T-cell (primary cell): Measurements from ENCODE around the gene CFAP157. TPM values are rescaled to one million over a fixed set of nuclear protein-coding genes. Genes with fewer than 3 reads are reported as not detected.

ENCODE experiments used
- ATAC-seq, 4 experiments: fragments of 200-7000 bp in 3 of 4; fragments of 150-1000 bp in 1 of 4; cut with Tn5 transposase; replicated peaks in 1 of 4; 1 replicate in 3 of 4; 2 replicates in 1 of 4; pipeline ENCODE4 v1.10.0; 2021; ENCODE audit warnings: moderate library complexity in 3 of 4, mild to moderate bottlenecking in 2 of 4, moderate number of reproducible peaks in 1 of 4
- CTCF ChIA-PET, 2 donors: fragments of 300-600 bp; sonication (Branson Sonifier 250); formaldehyde crosslinking; loops; one replicate each; lab custom pipeline; 2022; ENCODE audit warnings: antibody characterized with exemption in 2 of 2; lab: Charles Lee
- POLR2A ChIA-PET, 2 donors: fragments of 300-600 bp; sonication (Branson Sonifier 250); formaldehyde crosslinking; loops; one replicate each; lab custom pipeline; 2022; ENCODE audit warnings: antibody characterized with exemption in 2 of 2; lab: Charles Lee
- DNase-seq, 35 experiments: peaks; one replicate each; pipeline versions ENCODE4 v3.0.0 to v3.0.0-alpha.2; 2013 to 2023
- H3K27ac ChIP-seq: one replicate; pipeline ENCODE4 v1.5.1; 2013; ENCODE audit warnings: low read length
- H3K27me3 ChIP-seq, 2 experiments: replicated peaks in 1 of 2; 1 replicate in 1 of 2; 2 replicates in 1 of 2; pipeline versions ENCODE4 v1.6.1 to v1.7.0; 2013; ENCODE audit warnings: low read length in 1 of 2, mixed read lengths in 1 of 2; ENCODE audit not compliant: control insufficient read depth in 2 of 2, insufficient read depth in 2 of 2; ENCODE audit errors: extremely low read depth in 1 of 2
- H3K36me3 ChIP-seq, 2 donors: 1 replicate in 1 of 2; 2 replicates in 1 of 2; pipeline versions ENCODE4 v1.6.1 to v1.7.0; 2013; ENCODE audit warnings: low read length in 1 of 2; ENCODE audit not compliant: control insufficient read depth in 2 of 2, insufficient read depth in 1 of 2; ENCODE audit errors: extremely low read depth in 1 of 2
- H3K4me1 ChIP-seq, 2 experiments: 1 replicate in 1 of 2; 2 replicates in 1 of 2; pipeline versions ENCODE4 v1.6.1 to v1.7.0; 2013; ENCODE audit warnings: low read length in 2 of 2, mixed read lengths in 1 of 2; ENCODE audit not compliant: insufficient read depth in 2 of 2, control insufficient read depth in 1 of 2; ENCODE audit errors: extremely low read depth in 1 of 2
- H3K4me3 ChIP-seq, 2 donors: 1 replicate in 1 of 2; 2 replicates in 1 of 2; pipeline versions ENCODE4 v1.5.1 to v1.7.0; 2013; ENCODE audit warnings: mild to moderate bottlenecking in 2 of 2, low read length in 1 of 2, moderate library complexity in 1 of 2; ENCODE audit not compliant: control insufficient read depth in 1 of 2; ENCODE audit errors: extremely low read depth in 1 of 2
- H3K9me3 ChIP-seq: 2 replicates; pipeline ENCODE4 v1.7.0; 2013
- H3K27ac Mint-ChIP-seq, 2 donors: one replicate each; pipeline ENCODE4 v1.8.0; 2020 to 2021; ENCODE audit warnings: mild to moderate bottlenecking in 2 of 2, mixed read lengths in 2 of 2
- H3K27me3 Mint-ChIP-seq, 2 donors: one replicate each; pipeline ENCODE4 v1.8.0; 2021 to 2022; ENCODE audit warnings: mixed read lengths in 2 of 2
- H3K36me3 Mint-ChIP-seq: one replicate; pipeline ENCODE4 v1.8.0; 2021; ENCODE audit warnings: mixed read lengths
- H3K4me1 Mint-ChIP-seq, 3 donors: one replicate each; pipeline ENCODE4 v1.8.0; 2020 to 2022; ENCODE audit warnings: mixed read lengths in 3 of 3, mild to moderate bottlenecking in 1 of 3
- H3K4me3 Mint-ChIP-seq, 3 donors: one replicate each; pipeline ENCODE4 v1.8.0; 2020 to 2022; ENCODE audit warnings: mild to moderate bottlenecking in 3 of 3, mixed read lengths in 3 of 3, moderate library complexity in 3 of 3
- H3K9me3 Mint-ChIP-seq, 3 donors: one replicate each; pipeline ENCODE4 v1.8.0; 2020 to 2022; ENCODE audit warnings: mixed read lengths in 3 of 3
- WGBS: methylation state at CpG from one replicate; pipeline ENCODE4 v1.1.5; 2013; ENCODE audit warnings: missing lambda C conversion rate; ENCODE audit not compliant: insufficient coverage; 5-methylcytosine and 5-hydroxymethylcytosine counted together
- total RNA-seq, 35 experiments: library from RNA in 6 of 35; stranded (reverse) in 6 of 35; fragments of 120-200 nt in 1 of 35; gene quantifications; one replicate each; pipeline versions ENCODE4 v1.2.1 to v1.2.4 and lab custom pipeline; 2013 to 2026

Gene CFAP157
- total RNA-seq, 5 donors from 2014 or later (not counting 1 experiment from before 2014, with no cell fraction given) = 0.13 to 0.44 (median 0.40) TPM; not detected in 2

GRCh38 chr9:127741831-127742434, 35.1 kb downstream of the CFAP157 start:
- no peak for DNase-seq
- Mint-ChIP-seq H3K27ac (no peak overlapping the region), H3K4me1 (peaks cover 4 to 10% (median 8%) of the 10 kb centered on the region in 3 donors), H3K4me3 (no peak overlapping the region), H3K27me3 (no peaks in the 10 kb centered on the region), H3K36me3 (peaks cover 35% of the 10 kb centered on the region), H3K9me3 (no peaks in the 10 kb centered on the region)
- ChIA-PET CTCF (no interaction called here), POLR2A (no interaction called here)
- H3K4me1 ChIP-seq = peaks cover 0 to under 1% of the 10 kb centered on the region in 2 experiments
- peaks cover 34 to 78% of the 10 kb centered on the region in 2 donors for H3K36me3 ChIP-seq
- WGBS = 99% methylated on average over 34 of the region's 38 CpGs
- H3K27me3 ChIP-seq = no peaks in the 10 kb centered on the region
- H3K9me3 ChIP-seq = no peaks in the 10 kb centered on the region
- H3K27ac ChIP-seq = no peak overlapping the region
- H3K4me3 ChIP-seq = no peak overlapping the region
- ATAC-seq = no peak

GRCh38 chr9:127742435-127743088, 35.8 kb downstream of the CFAP157 start:
- Mint-ChIP-seq H3K4me3 (no peak overlapping the region), H3K9me3 (no peaks in the 10 kb centered on the region), H3K4me1 (peaks cover 8 to 13% (median 10%) of the 10 kb centered on the region in 3 donors), H3K27me3 (no peaks in the 10 kb centered on the region), H3K36me3 (peaks cover 40% of the 10 kb centered on the region), H3K27ac (no peak overlapping the region)
- WGBS = 98% methylated on average over 30 of the region's 33 CpGs
- no peak overlapping the region for H3K27ac ChIP-seq
- no peaks in the 10 kb centered on the region for H3K27me3 ChIP-seq
- CTCF ChIA-PET = no interaction called here
- no peak for ATAC-seq
- POLR2A ChIA-PET = interaction anchor here in 1 of 2 donors (1.1 kb wide), 1 partner anchor 29 kb away, joined by 3 read pairs; no protein-coding TSS in a partner anchor
- no peak for DNase-seq
- peaks cover 0 to 6% of the 10 kb centered on the region in 2 experiments for H3K4me1 ChIP-seq
- no peaks in the 10 kb centered on the region for H3K9me3 ChIP-seq
- H3K36me3 ChIP-seq = peaks cover 34 to 83% of the 10 kb centered on the region in 2 donors
- H3K4me3 ChIP-seq = no peak overlapping the region

- peaks cover 38% of the 10 kb centered on the region for H3K36me3 Mint-ChIP-seq
- no peak overlapping the region for H3K27ac ChIP-seq
- no peak overlapping the region for H3K4me3 Mint-ChIP-seq
- ChIA-PET POLR2A (no interaction called here), CTCF (interaction anchor here (0.6 to 0.7 kb wide), 3 partner anchors 37 to 124 kb away, joined by 3 to 5 read pairs (median 4); no protein-coding TSS in a partner anchor)
- H3K4me1 Mint-ChIP-seq = peaks cover 13 to 21% (median 19%) of the 10 kb centered on the region in 3 donors
- H3K27me3 ChIP-seq = no peaks in the 10 kb centered on the region
- DNase-seq = no peak
- H3K9me3 Mint-ChIP-seq = no peaks in the 10 kb centered on the region
- peaks cover 0 to 11% of the 10 kb centered on the region in 2 experiments for H3K4me1 ChIP-seq
- H3K27ac Mint-ChIP-seq = peak overlapping the region in 1 of 2 donors; percentile 64
- no peaks in the 10 kb centered on the region for H3K9me3 ChIP-seq
- no peak for ATAC-seq
- no peak overlapping the region for H3K4me3 ChIP-seq
- peaks cover 32 to 87% of the 10 kb centered on the region in 2 donors for H3K36me3 ChIP-seq
- WGBS = 96% methylated on average over 13 of the region's 19 CpGs
- H3K27me3 Mint-ChIP-seq = no peaks in the 10 kb centered on the region
Measured at GRCh38 chr9:127744398-127745110, 37.8 kb downstream of the CFAP157 start.

GRCh38 chr9:127746959-127747569, 40.3 kb downstream of the CFAP157 start:
- ChIA-PET CTCF (no interaction called here), POLR2A (interaction anchor here (0.5 to 0.6 kb wide), 2 partner anchors 159 to 340 kb away, joined by 3 to 5 read pairs; no protein-coding TSS in a partner anchor)
- 61% methylated on average over 4 of the region's 15 CpGs for WGBS
- no peaks in the 10 kb centered on the region for H3K9me3 ChIP-seq
- peaks cover 0 to 14% of the 10 kb centered on the region in 2 experiments for H3K4me1 ChIP-seq
- peaks cover 19 to 87% of the 10 kb centered on the region in 2 donors for H3K36me3 ChIP-seq
- peak overlapping the region; percentile 32 for H3K27ac ChIP-seq
- H3K4me3 Mint-ChIP-seq = peak overlapping the region; percentile 28 to 68 (median 63)
- H3K27me3 Mint-ChIP-seq = no peaks in the 10 kb centered on the region
- no peak overlapping the region for H3K4me3 ChIP-seq
- peaks cover 21 to 31% (median 27%) of the 10 kb centered on the region in 3 donors for H3K4me1 Mint-ChIP-seq
- H3K36me3 Mint-ChIP-seq = peaks cover 46% of the 10 kb centered on the region
- DNase-seq = peak in 31 of 35 experiments; percentile 22 to 65 (median 43)
- peak overlapping the region; percentile 78 to 84 for H3K27ac Mint-ChIP-seq
- no peaks in the 10 kb centered on the region for H3K27me3 ChIP-seq
- H3K9me3 Mint-ChIP-seq = no peaks in the 10 kb centered on the region
- ATAC-seq = peak; percentile 81 to 97 (median 87)

- H3K27me3 ChIP-seq = no peaks in the 10 kb centered on the region
- peaks cover 19 to 88% of the 10 kb centered on the region in 2 donors for H3K36me3 ChIP-seq
- peak overlapping the region; percentile 22 to 56 for H3K27ac Mint-ChIP-seq
- H3K36me3 Mint-ChIP-seq = peaks cover 47% of the 10 kb centered on the region
- no peak overlapping the region for H3K4me3 Mint-ChIP-seq
- no peaks in the 10 kb centered on the region for H3K27me3 Mint-ChIP-seq
- peaks cover 0 to 16% of the 10 kb centered on the region in 2 experiments for H3K4me1 ChIP-seq
- peaks cover 27 to 35% (median 28%) of the 10 kb centered on the region in 3 donors for H3K4me1 Mint-ChIP-seq
- H3K4me3 ChIP-seq = no peak overlapping the region
- no peaks in the 10 kb centered on the region for H3K9me3 Mint-ChIP-seq
- WGBS = 94% methylated on average over 24 of the region's 26 CpGs
- ATAC-seq (no peak), DNase-seq (no peak)
- no peaks in the 10 kb centered on the region for H3K9me3 ChIP-seq
- ChIA-PET CTCF (no interaction called here), POLR2A (no interaction called here)
- no peak overlapping the region for H3K27ac ChIP-seq
Measured at GRCh38 chr9:127749090-127749787, 42.5 kb downstream of the CFAP157 start.
